ENCODE results near the gene SLC35E4. TPM values are rescaled to one million over a fixed set of nuclear protein-coding genes. Genes with fewer than 3 reads are reported as not detected.

SLC35E4 gene
- polyA plus RNA-seq, 3 donors from 2014 or later, result 1.4 to 2.7 (median 2.7) TPM

DNA sequence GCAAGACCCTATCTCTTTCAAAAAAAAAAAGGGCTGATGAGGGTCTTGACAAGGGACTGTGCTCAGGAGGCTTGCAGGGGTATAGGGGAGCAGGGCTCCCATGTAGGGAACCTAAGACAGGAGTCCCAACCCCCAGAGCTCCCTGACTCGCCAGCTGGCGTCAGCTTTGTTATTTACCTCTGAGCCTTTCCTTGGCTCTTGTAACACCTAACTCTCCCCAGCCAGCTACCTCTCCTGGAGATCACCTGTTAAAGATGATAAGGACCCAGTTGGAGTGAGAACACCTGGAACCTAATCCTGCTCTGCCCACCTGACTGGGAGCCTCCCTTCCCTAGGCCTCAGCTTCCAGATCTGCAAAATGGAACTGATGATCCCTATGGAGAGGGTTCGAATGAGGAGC lies 13.2 kb downstream of the SLC35E4 start:
- no peak overlapping the region for H3K4me3 Mint-ChIP-seq
- no peaks in the 10 kb centered on the region for H3K36me3 Mint-ChIP-seq
- no peak for DNase-seq
- no peaks in the 10 kb centered on the region for H3K9me3 Mint-ChIP-seq
- H3K27me3 Mint-ChIP-seq (ENCODE audit: low read depth in 3 of 3), result peaks cover 0 to 2% (median 0%) of the 10 kb centered on the region in 3 donors
- peaks cover 0 to 5% of the 10 kb centered on the region in 2 donors for H3K4me1 Mint-ChIP-seq
- H3K27ac Mint-ChIP-seq, result peak overlapping the region in 1 of 6 donors; percentile 17

GRCh38 chr22:30649430-30650007 lies 13.9 kb downstream of the SLC35E4 start:
- Mint-ChIP-seq H3K9me3 (no peaks in the 10 kb centered on the region), H3K27ac (no peak overlapping the region), H3K36me3 (no peaks in the 10 kb centered on the region), H3K4me1 (peaks cover 0 to 5% of the 10 kb centered on the region in 2 donors), H3K4me3 (no peak overlapping the region), H3K27me3 (ENCODE audit: low read depth in 3 of 3) (peaks cover 0 to 2% (median 0%) of the 10 kb centered on the region in 3 donors)
- peak in 1 of 3 donors; percentile 7 for DNase-seq

- no peak overlapping the region for H3K27ac Mint-ChIP-seq
- H3K36me3 Mint-ChIP-seq, result peaks cover 0 to 2% (median 0%) of the 10 kb centered on the region in 3 donors
- no peaks in the 10 kb centered on the region for H3K9me3 Mint-ChIP-seq
- no peak for DNase-seq
- H3K4me1 Mint-ChIP-seq, result peaks cover 0 to 5% of the 10 kb centered on the region in 2 donors
- H3K27me3 Mint-ChIP-seq (ENCODE audit: low read depth in 3 of 3), result peaks cover 0 to 2% (median 0%) of the 10 kb centered on the region in 3 donors
- no peak overlapping the region for H3K4me3 Mint-ChIP-seq
Measured at GRCh38 chr22:30650508-30651116, 15.0 kb downstream of the SLC35E4 start.

- no peaks in the 10 kb centered on the region for H3K9me3 Mint-ChIP-seq
- H3K27me3 Mint-ChIP-seq (ENCODE audit: low read depth in 3 of 3), result peaks cover 0 to 2% (median 0%) of the 10 kb centered on the region in 3 donors
- no peak overlapping the region for H3K4me3 Mint-ChIP-seq
- H3K36me3 Mint-ChIP-seq, result peaks cover 0 to 3% (median 0%) of the 10 kb centered on the region in 3 donors
- H3K4me1 Mint-ChIP-seq, result peaks cover 0 to 5% of the 10 kb centered on the region in 2 donors
- H3K27ac Mint-ChIP-seq, result no peak overlapping the region
- no peak for DNase-seq
Measured at GRCh38 chr22:30652852-30653251, 17.3 kb downstream of the SLC35E4 start.

DNA sequence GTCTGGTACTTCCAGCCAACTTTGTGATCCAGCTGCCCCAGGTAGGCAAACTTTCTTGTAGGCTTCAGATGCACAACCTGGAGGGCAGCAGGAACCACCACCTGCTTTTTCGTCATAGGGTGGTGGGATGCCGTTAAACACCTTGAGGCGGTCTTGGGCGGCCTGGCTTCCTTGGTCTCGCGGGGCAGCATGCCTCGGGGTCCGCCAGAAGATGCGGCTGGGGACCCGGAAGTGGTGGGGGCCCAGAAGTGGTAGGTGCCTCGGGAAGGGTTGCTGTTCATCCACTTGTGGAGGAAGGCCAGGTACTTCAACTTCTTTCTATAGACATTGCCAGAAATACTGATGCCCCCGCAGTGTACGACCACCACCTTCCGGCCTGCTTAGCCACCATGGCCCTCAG lies 18.8 kb downstream of the SLC35E4 start:
- Mint-ChIP-seq H3K27ac (no peak overlapping the region), H3K36me3 (peaks cover 0 to 3% (median 0%) of the 10 kb centered on the region in 3 donors), H3K4me1 (peaks cover 0 to 5% of the 10 kb centered on the region in 2 donors), H3K27me3 (ENCODE audit: low read depth in 3 of 3) (peaks cover 0 to 2% (median 0%) of the 10 kb centered on the region in 3 donors), H3K9me3 (no peaks in the 10 kb centered on the region), H3K4me3 (no peak overlapping the region)
- no peak for DNase-seq

DNA sequence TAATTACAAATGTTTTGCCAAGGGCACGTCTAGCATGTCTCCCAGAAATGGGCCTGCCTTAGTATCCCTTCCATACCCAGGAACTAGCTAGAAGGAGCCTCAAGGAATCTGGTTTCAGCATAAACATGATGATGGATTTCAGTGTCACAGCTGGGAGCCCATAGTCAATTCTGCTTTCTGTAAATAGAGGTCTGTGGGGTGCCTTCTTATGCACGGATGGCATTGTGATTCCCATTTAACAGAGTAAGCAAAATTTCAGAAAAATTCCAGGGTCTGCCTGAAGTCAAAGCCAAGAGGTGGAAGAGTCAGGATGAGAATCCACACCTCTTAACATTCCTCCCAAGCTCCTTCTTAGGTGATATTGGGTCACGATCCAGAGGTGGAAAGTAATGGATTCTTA lies 20.0 kb downstream of the SLC35E4 start:
- H3K9me3 Mint-ChIP-seq, result no peaks in the 10 kb centered on the region
- no peaks in the 10 kb centered on the region for H3K27me3 Mint-ChIP-seq (ENCODE audit: low read depth in 3 of 3)
- peaks cover 0 to 5% of the 10 kb centered on the region in 2 donors for H3K4me1 Mint-ChIP-seq
- no peak overlapping the region for H3K4me3 Mint-ChIP-seq
- no peak for DNase-seq
- H3K27ac Mint-ChIP-seq, result no peak overlapping the region
- peaks cover 7 to 14% (median 9%) of the 10 kb centered on the region in 3 donors for H3K36me3 Mint-ChIP-seq

DNA sequence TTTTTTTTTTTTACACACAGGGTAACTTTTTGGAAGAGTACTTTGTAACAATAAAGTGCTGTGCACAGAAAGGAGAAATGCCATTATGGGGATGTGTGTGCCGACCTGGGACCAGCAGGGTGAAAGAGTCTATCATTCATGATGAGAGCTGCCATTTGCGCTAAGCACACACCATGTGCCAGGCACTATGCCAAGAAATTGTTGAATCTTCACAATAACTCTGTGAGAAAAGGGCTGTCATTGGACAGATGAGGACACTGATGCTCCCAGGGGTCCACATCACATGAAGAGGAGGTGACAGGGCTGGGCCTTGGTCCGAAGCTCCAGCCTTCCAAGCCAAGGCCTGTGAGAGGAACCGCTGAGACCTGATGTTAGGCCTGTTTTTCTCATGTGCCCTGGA lies 26.5 kb downstream of the SLC35E4 start:
- Mint-ChIP-seq H3K27ac (no peak overlapping the region), H3K9me3 (no peaks in the 10 kb centered on the region), H3K4me1 (peaks cover 8 to 18% of the 10 kb centered on the region in 2 donors)

DNA sequence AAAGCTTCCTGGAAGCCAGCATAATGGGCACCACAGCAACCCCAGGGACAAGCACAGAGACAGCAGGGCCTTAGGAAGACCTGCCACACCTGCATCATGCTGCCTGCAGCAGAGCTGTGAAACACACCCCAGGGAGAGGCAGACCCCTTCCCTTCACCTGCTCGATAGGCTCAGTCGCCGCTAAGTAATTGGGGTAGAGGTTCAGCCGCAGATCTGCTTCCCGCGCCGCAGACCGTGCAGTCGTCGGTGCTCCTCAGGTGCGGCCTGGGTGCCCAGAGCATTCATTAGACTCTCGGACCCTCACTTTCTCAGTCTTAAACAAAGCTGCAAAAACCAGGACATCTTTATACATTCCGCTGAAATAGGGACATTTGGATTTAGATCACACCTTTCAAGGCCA lies 29.2 kb downstream of the SLC35E4 start:
- Mint-ChIP-seq H3K4me1 (peaks cover 20 to 32% of the 10 kb centered on the region in 2 donors), H3K36me3 (peaks cover 19 to 27% (median 22%) of the 10 kb centered on the region in 3 donors), H3K27me3 (ENCODE audit: low read depth in 3 of 3) (peaks cover 11 to 13% (median 13%) of the 10 kb centered on the region in 3 donors), H3K4me3 (no peak overlapping the region), H3K9me3 (no peaks in the 10 kb centered on the region), H3K27ac (peak overlapping the region in 2 of 6 donors; percentile 21 to 28)
- DNase-seq, result no peak

More for the DNA sequence above, 26.5 kb downstream of the SLC35E4 start:
- no peak overlapping the region for H3K4me3 Mint-ChIP-seq
- no peak for DNase-seq
- H3K27me3 Mint-ChIP-seq (ENCODE audit: low read depth in 3 of 3), result peaks cover 0 to 4% (median 3%) of the 10 kb centered on the region in 3 donors
- H3K36me3 Mint-ChIP-seq, result peaks cover 20 to 30% (median 22%) of the 10 kb centered on the region in 3 donors

DNA sequence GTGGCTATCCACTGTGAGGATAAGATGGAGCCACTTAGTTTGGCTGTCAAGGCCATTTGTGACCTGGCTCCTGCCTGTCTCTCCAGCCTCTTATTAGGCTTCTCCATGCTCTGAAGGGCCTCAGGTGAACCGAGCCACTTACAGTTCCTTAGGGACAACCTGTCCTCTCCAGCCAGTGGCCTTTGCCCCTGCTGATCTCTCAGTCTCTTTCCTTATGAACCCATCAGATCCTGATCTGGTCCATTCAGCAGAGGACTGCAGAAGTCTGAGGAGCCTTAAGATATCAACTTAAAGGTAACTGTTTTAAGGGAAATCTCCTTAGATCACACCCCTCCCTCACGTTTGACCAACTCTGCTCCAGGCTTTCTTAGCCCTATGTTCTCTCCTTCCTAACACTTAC lies 29.7 kb downstream of the SLC35E4 start:
- H3K4me3 Mint-ChIP-seq, result no peak overlapping the region
- H3K27ac Mint-ChIP-seq, result peak overlapping the region in 3 of 6 donors; percentile 12 to 28 (median 17)
- H3K9me3 Mint-ChIP-seq, result no peaks in the 10 kb centered on the region
- no peak for DNase-seq
- H3K36me3 Mint-ChIP-seq, result peaks cover 14 to 22% (median 18%) of the 10 kb centered on the region in 3 donors
- peaks cover 11 to 13% (median 13%) of the 10 kb centered on the region in 3 donors for H3K27me3 Mint-ChIP-seq (ENCODE audit: low read depth in 3 of 3)
- H3K4me1 Mint-ChIP-seq, result peaks cover 20 to 32% of the 10 kb centered on the region in 2 donors

DNA sequence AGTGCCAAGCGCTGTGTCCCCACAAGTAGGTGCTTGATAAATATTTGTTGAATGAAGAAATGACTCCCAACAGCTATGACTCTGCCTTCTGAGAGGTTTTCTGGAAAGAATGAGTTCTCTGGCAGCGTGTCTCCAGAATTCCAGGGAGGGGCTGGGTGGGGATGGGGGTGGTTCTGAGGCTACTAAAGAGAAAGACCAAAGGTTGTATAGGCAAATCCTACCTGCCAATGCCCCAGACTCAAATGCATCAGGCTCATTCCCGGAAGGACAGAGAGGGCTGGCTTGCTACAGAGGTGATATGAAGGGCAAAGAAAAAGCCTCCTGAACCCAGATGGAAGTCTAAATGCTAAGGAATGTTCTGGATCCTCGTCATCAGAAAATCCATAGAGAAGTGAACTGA lies 30.2 kb downstream of the SLC35E4 start:
- Mint-ChIP-seq H3K9me3 (no peaks in the 10 kb centered on the region), H3K4me1 (peaks cover 20 to 32% of the 10 kb centered on the region in 2 donors), H3K27me3 (ENCODE audit: low read depth in 3 of 3) (peaks cover 10 to 13% (median 13%) of the 10 kb centered on the region in 3 donors), H3K27ac (peak overlapping the region in 4 of 6 donors; percentile 17 to 86 (median 56)), H3K4me3 (peak overlapping the region in 4 of 5 donors; percentile 61 to 96 (median 81)), H3K36me3 (peaks cover 11 to 19% (median 15%) of the 10 kb centered on the region in 3 donors)
- DNase-seq, result no peak

DNA sequence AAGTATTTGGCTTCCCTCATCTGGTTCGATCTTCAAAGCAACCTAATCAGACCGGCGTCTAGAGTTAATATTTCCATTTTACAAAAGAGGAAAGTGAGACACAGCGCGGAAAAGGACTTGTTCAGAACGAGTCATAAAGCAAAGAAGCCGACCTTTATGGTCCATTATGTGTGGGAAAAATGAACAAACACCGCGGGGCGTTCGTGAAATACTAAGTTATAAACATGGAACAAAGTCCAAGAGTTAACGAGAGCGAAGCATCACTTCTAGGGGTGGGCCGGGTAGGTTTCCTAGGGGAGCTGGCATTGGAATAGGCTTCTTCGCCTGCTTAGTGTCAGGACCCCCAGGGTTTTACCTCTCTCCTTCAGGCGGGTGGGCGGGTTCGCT lies 31.5 kb downstream of the SLC35E4 start:
- Mint-ChIP-seq H3K27me3 (ENCODE audit: low read depth in 3 of 3) (peaks cover 9 to 13% (median 13%) of the 10 kb centered on the region in 3 donors), H3K36me3 (peaks cover 8 to 19% (median 15%) of the 10 kb centered on the region in 3 donors), H3K4me1 (peaks cover 20 to 32% of the 10 kb centered on the region in 2 donors), H3K9me3 (no peaks in the 10 kb centered on the region), H3K4me3 (peak overlapping the region; percentile 94 to 96 (median 95)), H3K27ac (peak overlapping the region; percentile 57 to 96 (median 90))
- DNase-seq, result no peak

GRCh38 chr22:30667494-30668385 lies 32.2 kb downstream of the SLC35E4 start, which contains the start of gene DUSP18:
Gene DUSP18, minus strand, starts transcription at chr22:30667875. Its CDS starts 3,872 bp downstream, at chr22:30664003.
- H3K27ac Mint-ChIP-seq, result peak within 1 kb of the TSS; percentile 57 to 96 (median 90)
- peaks cover 20 to 32% of the 10 kb centered on the region in 2 donors for H3K4me1 Mint-ChIP-seq
- H3K4me3 Mint-ChIP-seq, result peak within 1 kb of the TSS; percentile 94 to 96 (median 95)
- no peaks in the 10 kb centered on the region for H3K9me3 Mint-ChIP-seq
- peaks cover 7 to 16% (median 12%) of the 10 kb centered on the region in 3 donors for H3K36me3 Mint-ChIP-seq
- peaks cover 9 to 13% (median 13%) of the 10 kb centered on the region in 3 donors for H3K27me3 Mint-ChIP-seq (ENCODE audit: low read depth in 3 of 3)
- peak; percentile 95 for DNase-seq

GRCh38 chr22:30668386-30668710 lies 32.8 kb downstream of the SLC35E4 start:
- H3K4me3 Mint-ChIP-seq, result peak overlapping the region; percentile 94 to 96 (median 95)
- H3K4me1 Mint-ChIP-seq, result peaks cover 20 to 32% of the 10 kb centered on the region in 2 donors
- no peaks in the 10 kb centered on the region for H3K9me3 Mint-ChIP-seq
- no peak for DNase-seq
- peaks cover 9 to 13% (median 13%) of the 10 kb centered on the region in 3 donors for H3K27me3 Mint-ChIP-seq (ENCODE audit: low read depth in 3 of 3)
- peak overlapping the region; percentile 48 to 96 (median 86) for H3K27ac Mint-ChIP-seq
- peaks cover 2 to 10% (median 6%) of the 10 kb centered on the region in 3 donors for H3K36me3 Mint-ChIP-seq
